ENCODE results near the gene ZKSCAN3.

GRCh38 chr6:28353981-28354676 lies 4.4 kb downstream of the ZKSCAN3 start:
- TF ChIP-seq TAF1 (IDR thresholded peaks at IDR 0.05; ENCODE audit: borderline replicate concordance, insufficient read depth, low read length) (no peak), FOXP2 (optimal IDR thresholded peaks at IDR 0.05; ENCODE audit: borderline replicate concordance, extremely low read depth, extremely low read length, insufficient read depth) (no peak)

All from PFSK-1 (cell line).